ENCODE data around the gene PRICKLE4.
"Not testable (repeated sequence)": the region's sequence is repeated elsewhere in the genome, so short reads cannot be mapped to it uniquely, and the experiment has no call there.

PRICKLE4 gene

DNA sequence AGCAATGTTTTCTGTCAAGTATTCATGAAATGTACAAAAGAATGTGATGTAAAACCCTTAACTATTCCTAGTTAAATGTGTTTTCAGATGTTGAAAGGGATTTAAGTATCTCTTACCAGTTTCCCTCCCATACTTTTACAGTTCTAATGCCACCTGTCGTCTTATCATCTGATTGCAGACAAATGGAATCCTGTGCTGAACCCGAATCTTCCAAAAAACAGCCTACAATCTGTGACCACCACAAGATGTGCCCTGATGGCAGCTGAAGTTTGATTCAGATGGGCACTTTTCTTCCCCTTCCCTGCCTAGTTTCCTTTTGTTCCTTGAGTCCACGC is 8.8 kb downstream of the PRICKLE4 start:
- in situ Hi-C loops (cut with HindIII; ENCODE audit: low sequenced_read_pairs), result loop anchor here (5.0 to 25.0 kb wide), 2 partner anchors 83 to 248 kb away; no protein-coding TSS in a partner anchor

- in situ Hi-C loops (cut with HindIII; ENCODE audit: low sequenced_read_pairs), result loop anchor here (25.0 kb wide), 1 partner anchor 247 kb away; no protein-coding TSS in a partner anchor
These were observed 9.5 kb downstream of the PRICKLE4 start for GRCh38 chr6:41790045-41790444.

GRCh38 chr6:41791305-41791704 is 10.7 kb downstream of the PRICKLE4 start:
- in situ Hi-C loops (cut with HindIII; ENCODE audit: low sequenced_read_pairs), result loop anchor here (25.0 kb wide), 1 partner anchor 246 kb away; no protein-coding TSS in a partner anchor

- in situ Hi-C loops (cut with HindIII; ENCODE audit: low sequenced_read_pairs), result loop anchor here (25.0 kb wide), 1 partner anchor 245 kb away; no protein-coding TSS in a partner anchor
These were observed 11.4 kb downstream of the PRICKLE4 start for GRCh38 chr6:41791984-41792383.

DNA sequence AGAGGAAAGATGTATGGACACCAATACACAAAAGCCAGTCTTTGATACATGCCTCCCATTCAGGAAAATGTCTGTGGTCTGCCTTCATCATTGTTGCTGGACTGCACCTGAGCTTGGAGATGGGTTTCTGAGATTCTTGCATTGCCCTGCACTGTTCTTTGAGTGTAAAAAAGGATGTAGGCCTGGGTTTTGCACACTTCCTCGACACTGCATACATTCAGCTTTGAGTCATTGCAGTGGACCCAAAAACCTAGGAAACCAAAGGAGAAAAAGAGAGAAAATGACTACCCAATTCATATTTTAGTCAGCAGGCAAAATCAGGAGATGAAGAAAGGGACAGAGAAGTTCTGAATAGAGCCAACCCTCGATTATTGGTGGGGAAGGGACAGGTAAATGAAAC is 15.9 kb downstream of the PRICKLE4 start:
- in situ Hi-C loops (cut with HindIII; ENCODE audit: low sequenced_read_pairs), result loop anchor here (25.0 kb wide), 1 partner anchor 241 kb away; no protein-coding TSS in a partner anchor

GRCh38 chr6:41798901-41799558 is 18.4 kb downstream of the PRICKLE4 start:
- in situ Hi-C loops (cut with HindIII; ENCODE audit: low sequenced_read_pairs), result loop anchor here (25.0 kb wide), 1 partner anchor 238 kb away; no protein-coding TSS in a partner anchor

- in situ Hi-C loops (cut with HindIII; ENCODE audit: low sequenced_read_pairs), result loop anchor here (25.0 kb wide), 1 partner anchor 238 kb away; no protein-coding TSS in a partner anchor
These were observed 19.0 kb downstream of the PRICKLE4 start for GRCh38 chr6:41799559-41799911.

GRCh38 chr6:41801380-41801779 is 20.8 kb downstream of the PRICKLE4 start:
- in situ Hi-C loops (cut with HindIII; ENCODE audit: low sequenced_read_pairs), result no loop called here

GRCh38 chr6:41805830-41806774 is 25.5 kb downstream of the PRICKLE4 start:
- in situ Hi-C loops (cut with HindIII; ENCODE audit: low sequenced_read_pairs), result no loop called here

GRCh38 chr6:41811095-41811494 is 30.5 kb downstream of the PRICKLE4 start:
- in situ Hi-C loops (cut with HindIII; ENCODE audit: low sequenced_read_pairs), result no loop called here

- in situ Hi-C loops (cut with HindIII; ENCODE audit: low sequenced_read_pairs), result not testable (repeated sequence)
These were observed 31.4 kb downstream of the PRICKLE4 start for GRCh38 chr6:41811946-41812345.

- in situ Hi-C loops (cut with HindIII; ENCODE audit: low sequenced_read_pairs), result no loop called here
These were observed 32.9 kb downstream of the PRICKLE4 start for GRCh38 chr6:41813469-41813868.

DNA sequence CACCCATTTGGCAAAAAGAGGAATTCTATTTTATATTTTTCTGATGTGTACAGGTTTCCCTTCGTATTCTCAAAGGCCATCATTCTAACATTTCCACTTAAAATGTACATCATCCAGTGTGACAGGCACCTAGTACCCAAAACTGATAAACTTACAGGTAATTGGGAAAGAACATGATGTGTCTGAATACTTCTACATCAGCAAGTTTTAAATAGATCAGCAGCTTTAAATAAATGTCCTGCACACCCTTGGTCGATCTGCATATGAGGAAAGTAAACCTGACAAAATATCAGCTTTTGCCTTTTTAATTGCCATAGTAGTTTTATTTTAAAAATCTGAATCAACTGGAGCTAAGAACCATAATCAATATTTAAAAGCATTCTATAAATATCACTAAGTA is 33.4 kb downstream of the PRICKLE4 start:
- in situ Hi-C loops (cut with HindIII; ENCODE audit: low sequenced_read_pairs), result no loop called here

DNA sequence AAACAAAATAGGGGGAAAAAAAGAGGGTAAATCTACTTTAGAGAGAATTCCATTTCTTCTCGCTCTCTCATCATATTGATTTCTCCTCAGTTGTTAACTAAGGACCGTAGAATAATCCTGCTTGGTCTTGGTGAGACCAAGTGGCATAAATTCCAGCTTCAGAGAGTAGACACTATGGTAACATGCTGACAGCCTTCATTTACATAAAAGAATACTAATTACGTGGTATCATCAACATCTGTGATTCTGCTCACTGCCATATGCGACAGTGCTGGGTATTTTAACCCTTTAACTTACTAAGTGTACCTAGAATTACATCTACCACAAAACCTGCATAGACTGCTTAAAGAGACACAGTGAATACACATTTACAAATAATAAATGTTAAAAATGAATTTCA is 34.0 kb downstream of the PRICKLE4 start:
- in situ Hi-C loops (cut with HindIII; ENCODE audit: low sequenced_read_pairs), result no loop called here

DNA sequence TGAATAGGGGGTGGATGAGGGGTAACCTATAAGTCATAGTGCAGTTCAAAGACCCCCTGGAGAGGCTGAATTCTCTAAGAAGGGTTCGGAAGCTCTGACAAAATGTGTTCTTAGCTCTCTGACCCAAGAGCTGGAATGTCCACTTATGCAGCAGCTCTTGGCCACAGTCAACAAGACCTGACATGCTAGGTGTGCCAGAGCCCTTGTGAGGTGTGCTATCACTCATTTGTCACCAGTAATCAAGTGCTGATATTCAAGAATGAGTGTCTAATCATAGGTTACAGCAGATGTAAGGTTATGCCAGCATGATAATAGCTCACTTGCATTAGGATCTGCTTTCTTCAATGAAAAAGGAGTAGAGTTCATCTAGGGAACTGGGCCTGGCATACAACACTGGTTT is 35.0 kb downstream of the PRICKLE4 start:
- in situ Hi-C loops (cut with HindIII; ENCODE audit: low sequenced_read_pairs), result no loop called here

- in situ Hi-C loops (cut with HindIII; ENCODE audit: low sequenced_read_pairs), result no loop called here
These were observed 37.9 kb downstream of the PRICKLE4 start for GRCh38 chr6:41818271-41819054.

- in situ Hi-C loops (cut with HindIII; ENCODE audit: low sequenced_read_pairs), result no loop called here
These were observed 40.7 kb downstream of the PRICKLE4 start for GRCh38 chr6:41821266-41821665.

DNA sequence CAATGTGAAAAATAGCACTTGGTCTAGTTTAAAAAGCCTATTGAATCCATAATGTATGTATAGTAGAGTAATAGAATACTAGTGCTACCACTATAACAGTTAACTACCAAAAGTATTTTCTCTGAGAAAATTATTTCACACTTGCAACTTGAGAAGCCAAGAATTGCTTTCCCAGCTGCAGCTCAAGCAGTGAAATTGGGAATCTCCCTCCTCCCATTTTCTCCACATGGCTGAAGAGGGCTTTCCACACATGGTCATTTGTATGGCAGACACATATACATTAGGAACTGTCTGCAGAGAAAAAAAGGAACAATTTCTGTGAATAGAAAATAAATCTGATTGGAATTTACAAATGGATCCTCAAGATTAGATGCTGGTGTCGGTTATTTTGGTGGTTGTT is 41.4 kb downstream of the PRICKLE4 start:
- in situ Hi-C loops (cut with HindIII; ENCODE audit: low sequenced_read_pairs), result no loop called here

GRCh38 chr6:41823178-41823577 is 42.6 kb downstream of the PRICKLE4 start:
- in situ Hi-C loops (cut with HindIII; ENCODE audit: low sequenced_read_pairs), result no loop called here

DNA sequence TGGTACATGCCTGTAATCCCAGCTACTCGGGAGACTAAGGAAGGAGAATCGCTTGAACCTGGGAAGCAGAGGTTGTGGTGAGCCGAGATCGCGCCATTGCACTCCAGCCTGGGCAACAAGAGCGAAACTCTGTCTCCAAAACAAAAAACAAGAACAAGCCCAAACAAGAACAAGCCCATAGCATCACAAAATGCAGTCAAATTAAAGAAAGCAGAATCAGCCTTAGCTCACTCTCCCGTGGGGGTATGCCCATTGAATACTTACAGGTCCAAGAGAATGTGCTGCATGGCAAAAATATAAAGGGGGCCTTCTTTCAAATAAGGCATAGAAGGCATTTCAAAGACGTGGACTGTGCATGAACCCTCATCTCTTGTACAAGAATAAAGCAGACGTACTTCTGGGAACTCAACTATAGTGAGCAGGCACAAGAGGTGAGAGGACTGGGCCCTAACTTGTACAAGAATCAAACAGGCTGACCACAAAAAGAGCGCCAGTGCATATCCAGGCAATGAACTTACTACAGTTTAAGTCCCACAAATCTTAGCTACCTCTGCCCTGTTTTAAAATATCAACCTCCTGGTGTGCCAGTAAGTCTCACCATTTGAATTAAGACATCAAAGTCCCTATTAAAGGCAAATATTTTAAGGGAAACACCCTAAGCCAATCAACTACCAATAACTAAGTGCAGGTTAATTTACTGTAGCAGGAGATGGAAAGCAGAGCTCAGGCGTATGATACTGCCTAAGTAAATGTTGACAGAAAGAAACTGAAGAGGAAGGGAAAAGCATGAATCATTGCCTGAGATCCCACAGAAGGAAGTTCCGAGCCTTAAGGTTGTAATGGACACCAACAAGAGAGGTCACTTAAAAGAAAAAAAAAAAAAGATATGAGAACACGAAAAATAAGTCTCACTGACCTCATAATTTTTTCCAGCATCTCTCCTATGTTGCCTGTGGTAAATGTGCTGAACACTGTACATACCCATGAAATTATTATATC is 44.3 kb downstream of the PRICKLE4 start:
- in situ Hi-C loops (cut with HindIII; ENCODE audit: low sequenced_read_pairs), result no loop called here
